Measurements from ENCODE around the gene ATP6V1G1. TPM values are rescaled to one million over a fixed set of nuclear protein-coding genes. Genes with fewer than 3 reads are reported as not detected.

The ATP6V1G1 gene
- polyA plus RNA-seq (2011; rRNA removed) (118 and 138 TPM in 2 replicates), polyA minus RNA-seq (2011; rRNA and poly(A)+ RNA removed) (27.5 and 33.0 TPM in 2 replicates)

GRCh38 chr9:114587345-114588202 is at the start of gene ATP6V1G1:
Gene ATP6V1G1, plus strand, starts transcription at chr9:114587769. Its CDS starts 70 bp downstream, at chr9:114587839.
- POLR2A ChIA-PET, result interaction anchor here (0.6 to 3.3 kb wide), 23 partner anchors 8 to 525 kb away, joined by 3 to 36 read pairs (median 4); partner anchors contain the start of genes AKNA, TMEM268 and WHRN
- Histone ChIP-seq H3K9me3 (ENCODE audit: control insufficient read depth, insufficient read depth, low read length) (peaks cover 6% of the 10 kb centered on the region; the same call in 1 of the 2 replicates), H3K4me3 (ENCODE audit: low read depth, low read length) (peak within 1 kb of the TSS; percentile 97), H3K27me3 (ENCODE audit: control insufficient read depth, insufficient read depth, low read length) (peaks cover 5% of the 10 kb centered on the region), H3K27ac (ENCODE audit: low read depth, low read length) (peak within 1 kb of the TSS; percentile 81)
- CTCF ChIA-PET, result interaction anchor here (0.5 to 2.2 kb wide), 10 partner anchors 11 to 445 kb away, joined by 3 to 11 read pairs (median 4); no protein-coding TSS in a partner anchor
- TF ChIP-seq CTCF (IDR thresholded peaks at IDR 0.05; ENCODE audit: low read depth, low read length), result peak; percentile 21; the same call in 1 of the 2 replicates
- peak; percentile 97 for DNase-seq (ENCODE audit: low read depth, low spot score)

GRCh38 chr9:114538241-114538640 is 49.3 kb upstream of the ATP6V1G1 start:
- H3K27ac ChIP-seq (ENCODE audit: low read depth, low read length), result no peak overlapping the region
- no peak for DNase-seq (ENCODE audit: low read depth, low spot score)
- ChIA-PET CTCF (no interaction called here), POLR2A (no interaction called here)
- no peak for TF ChIP-seq CTCF (IDR thresholded peaks at IDR 0.05; ENCODE audit: low read depth, low read length)
- H3K4me3 ChIP-seq (ENCODE audit: low read depth, low read length), result no peak overlapping the region
- H3K9me3 ChIP-seq (ENCODE audit: control insufficient read depth, insufficient read depth, low read length), result no peaks in the 10 kb centered on the region
- peaks cover 12% of the 10 kb centered on the region for H3K27me3 ChIP-seq (ENCODE audit: control insufficient read depth, insufficient read depth, low read length)

GRCh38 chr9:114539701-114540380 is 47.7 kb upstream of the ATP6V1G1 start:
- H3K27me3 ChIP-seq (ENCODE audit: control insufficient read depth, insufficient read depth, low read length), result peaks cover 12% of the 10 kb centered on the region
- TF ChIP-seq CTCF (IDR thresholded peaks at IDR 0.05; ENCODE audit: low read depth, low read length), result no peak
- no peaks in the 10 kb centered on the region for H3K9me3 ChIP-seq (ENCODE audit: control insufficient read depth, insufficient read depth, low read length)
- ChIA-PET POLR2A (interaction anchor here (1.2 kb wide), 1 partner anchor 48 kb away, joined by 4 read pairs; the partner anchor contains the start of gene ATP6V1G1), CTCF (no interaction called here)
- H3K4me3 ChIP-seq (ENCODE audit: low read depth, low read length), result no peak overlapping the region
- DNase-seq (ENCODE audit: low read depth, low spot score), result no peak
- H3K27ac ChIP-seq (ENCODE audit: low read depth, low read length), result no peak overlapping the region

- Histone ChIP-seq H3K4me3 (ENCODE audit: low read depth, low read length) (no peak overlapping the region), H3K27ac (ENCODE audit: low read depth, low read length) (no peak overlapping the region), H3K9me3 (ENCODE audit: control insufficient read depth, insufficient read depth, low read length) (peaks cover 4% of the 10 kb centered on the region; the same call in 1 of the 2 replicates), H3K27me3 (ENCODE audit: control insufficient read depth, insufficient read depth, low read length) (peaks cover 10% of the 10 kb centered on the region)
- TF ChIP-seq CTCF (IDR thresholded peaks at IDR 0.05; ENCODE audit: low read depth, low read length), result no peak
- POLR2A ChIA-PET, result no interaction called here
- no peak for DNase-seq (ENCODE audit: low read depth, low spot score)
- CTCF ChIA-PET, result no interaction called here
Observed at GRCh38 chr9:114545055-114545454, 42.5 kb upstream of the ATP6V1G1 start.
